GM12892 (cell line): ENCODE data around the gene FALEC.

Experiments used
- POLR2A ChIP-seq: IDR thresholded peaks from 2 replicates; pipeline ENCODE4 v1.6.1; 2011; ENCODE audit warnings: low read depth, low read length, control low read depth
- TAF1 ChIP-seq: IDR thresholded peaks from 2 replicates; pipeline ENCODE4 v1.6.1; 2011; ENCODE audit warnings: low read depth, mild to moderate bottlenecking, control low read depth, low read length, borderline replicate concordance

DNA sequence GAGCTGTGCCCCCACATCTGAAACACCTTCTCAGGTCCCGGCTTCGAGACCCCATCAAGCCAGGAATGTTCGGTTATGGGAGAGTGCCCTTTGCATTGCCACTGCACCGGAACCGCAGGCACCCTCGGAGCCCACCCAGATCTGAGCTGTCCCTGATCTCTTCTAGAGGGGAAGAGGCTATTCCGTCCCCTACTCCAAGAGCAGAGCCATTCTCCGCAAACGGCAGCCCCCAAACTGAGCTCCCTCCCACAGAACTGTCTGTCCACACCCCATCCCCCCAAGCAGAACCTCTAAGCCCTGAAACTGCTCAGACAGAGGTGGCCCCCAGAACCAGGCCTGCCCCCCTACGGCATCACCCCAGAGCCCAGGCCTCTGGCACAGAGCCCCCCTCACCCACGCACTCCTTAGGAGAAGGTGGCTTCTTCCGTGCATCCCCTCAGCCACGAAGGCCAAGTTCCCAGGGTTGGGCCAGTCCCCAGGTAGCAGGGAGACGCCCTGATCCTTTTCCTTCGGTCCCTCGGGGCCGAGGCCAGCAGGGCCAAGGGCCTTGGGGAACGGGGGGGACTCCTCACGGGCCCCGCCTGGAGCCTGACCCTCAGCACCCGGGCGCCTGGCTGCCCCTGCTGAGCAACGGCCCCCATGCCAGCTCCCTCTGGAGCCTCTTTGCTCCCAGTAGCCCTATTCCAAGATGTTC, 38.0 kb downstream of the FALEC start:
- no peak for TF ChIP-seq POLR2A
- no peak for TF ChIP-seq TAF1
